A673 (cell line): ENCODE measurements around the gene TRIL. TPM values are rescaled to one million over a fixed set of nuclear protein-coding genes. Genes with fewer than 3 reads are reported as not detected.

Experiments
- BruUV-seq: library from RNA; stranded (reverse); fragments of 400-500 nt; replicated peaks from 2 replicates; lab custom pipeline; 2021; lab: Mats Ljungman, UMichigan
- CTCF ChIA-PET: fragments of 300-600 bp; sonication (Branson Sonifier 250); formaldehyde crosslinking; loops from one replicate; lab custom pipeline; 2022; ENCODE audit warnings: antibody characterized with exemption; lab: Charles Lee
- POLR2A ChIA-PET: fragments of 300-600 bp; sonication (Branson Sonifier 250); formaldehyde crosslinking; loops from one replicate; lab custom pipeline; 2022; ENCODE audit warnings: antibody characterized with exemption; ENCODE audit not compliant: low non-redundant PET; lab: Charles Lee
- DNase-seq: peaks from one replicate; pipeline ENCODE4 v3.0.0-alpha.2; 2015; ENCODE audit warnings: low spot score
- H3K27ac ChIP-seq: fragments of 200-600 bp; sonication (generic); 2 replicates; pipeline ENCODE4 v1.5.1; 2016; ENCODE audit warnings: mixed run types, low read depth, mild to moderate bottlenecking, mixed read lengths, antibody characterized with exemption, low read length; ENCODE audit not compliant: poor library complexity, severe bottlenecking
- H3K27me3 ChIP-seq: fragments of 200-600 bp; sonication (generic); replicated peaks from 2 replicates; pipeline ENCODE4 v1.6.1; 2017; ENCODE audit warnings: mixed run types, low read depth, mild to moderate bottlenecking, mixed read lengths, antibody characterized with exemption, low read length; ENCODE audit not compliant: insufficient read depth, poor library complexity
- H3K36me3 ChIP-seq: fragments of 200-600 bp; sonication (generic); 2 replicates; pipeline ENCODE4 v1.6.1; 2016; ENCODE audit warnings: mixed run types, mild to moderate bottlenecking, mixed read lengths, antibody characterized with exemption, low read length; ENCODE audit not compliant: insufficient read depth, poor library complexity, severe bottlenecking
- H3K4me1 ChIP-seq: fragments of 200-600 bp; sonication (generic); 2 replicates; pipeline ENCODE4 v1.6.1; 2017; ENCODE audit warnings: mixed run types, mild to moderate bottlenecking, mixed read lengths, antibody characterized with exemption, low read length; ENCODE audit not compliant: insufficient read depth, poor library complexity, severe bottlenecking
- H3K4me3 ChIP-seq: fragments of 200-600 bp; sonication (generic); 2 replicates; pipeline ENCODE4 v1.5.1; 2016; ENCODE audit warnings: low read depth, mixed run types, mild to moderate bottlenecking, mixed read lengths, low read length; ENCODE audit not compliant: poor library complexity, severe bottlenecking
- H3K9me3 ChIP-seq: fragments of 200-600 bp; sonication (generic); 2 replicates; pipeline ENCODE4 v1.6.1; 2016; ENCODE audit warnings: mixed run types, low read depth, mild to moderate bottlenecking, mixed read lengths, antibody characterized with exemption, low read length; ENCODE audit not compliant: poor library complexity, severe bottlenecking
- CTCF ChIP-seq: fragments of 300-800, 200-600 bp; sonication (generic); conservative IDR thresholded peaks from 2 replicates; pipeline ENCODE4 v1.5.1; 2017; ENCODE audit warnings: low read depth, mild to moderate bottlenecking, antibody characterized with exemption, low read length, moderate library complexity, mixed read lengths
- EZH2 ChIP-seq: fragments of 200-600 bp; sonication (generic); IDR thresholded peaks from 2 replicates; pipeline ENCODE4 v1.6.1; 2017; ENCODE audit warnings: borderline replicate concordance, low read depth, mild to moderate bottlenecking, mixed read lengths, antibody characterized with exemption, low read length; ENCODE audit not compliant: poor library complexity, severe bottlenecking
- intact Hi-C: fragments of 100-400 bp; cut with micrococcal nuclease; formaldehyde crosslinking; loops from one replicate; pipeline ENCODE4 v1.10.0; 2022; ENCODE audit not compliant: unreplicated experiment
- total RNA-seq: library from RNA; stranded (reverse); gene quantifications from 2 replicates; pipeline ENCODE4 v1.2.3, GENCODE V29; 2021

Gene TRIL
- total RNA-seq, 1 experiment from 2014 or later = 4.8 TPM

GRCh38 chr7:28955718-28956607 lies 2.2 kb downstream of the TRIL start:
- no TSS peak for BruUV-seq
- peak; percentile 78 for DNase-seq
- Histone ChIP-seq H3K4me3 (peak overlapping the region; percentile 71), H3K27ac (no peak overlapping the region), H3K4me1 (peaks cover 50% of the 10 kb centered on the region), H3K9me3 (no peaks in the 10 kb centered on the region), H3K36me3 (no peaks in the 10 kb centered on the region), H3K27me3 (peaks cover 5% of the 10 kb centered on the region)
- POLR2A ChIA-PET = interaction anchor here (0.6 kb wide), 1 partner anchor 115 kb away, joined by 5 read pairs; no protein-coding TSS in a partner anchor
- CTCF ChIA-PET = interaction anchor here (0.5 to 2.7 kb wide), 12 partner anchors 8 to 1034 kb away, joined by 3 to 26 read pairs (median 4); no protein-coding TSS in a partner anchor
- TF ChIP-seq CTCF (peak; percentile 71), EZH2 (no peak)
- intact Hi-C loops = loop anchor here (1.0 to 2.0 kb wide), 3 partner anchors 29 to 452 kb away; no protein-coding TSS in a partner anchor

- Histone ChIP-seq H3K9me3 (no peaks in the 10 kb centered on the region), H3K36me3 (no peaks in the 10 kb centered on the region), H3K27ac (no peak overlapping the region), H3K27me3 (peaks cover 5% of the 10 kb centered on the region), H3K4me1 (peaks cover 50% of the 10 kb centered on the region), H3K4me3 (peak overlapping the region; percentile 71)
- no TSS peak for BruUV-seq
- ChIA-PET POLR2A (interaction anchor here (0.6 kb wide), 1 partner anchor 115 kb away, joined by 5 read pairs; no protein-coding TSS in a partner anchor), CTCF (interaction anchor here (2.4 kb wide), 1 partner anchor 151 kb away, joined by 23 read pairs; no protein-coding TSS in a partner anchor)
- TF ChIP-seq CTCF = no peak
- no peak for TF ChIP-seq EZH2
- intact Hi-C loops = no loop called here
- DNase-seq = no peak
Observed at GRCh38 chr7:28955356-28955717, 2.8 kb downstream of the TRIL start.

DNA sequence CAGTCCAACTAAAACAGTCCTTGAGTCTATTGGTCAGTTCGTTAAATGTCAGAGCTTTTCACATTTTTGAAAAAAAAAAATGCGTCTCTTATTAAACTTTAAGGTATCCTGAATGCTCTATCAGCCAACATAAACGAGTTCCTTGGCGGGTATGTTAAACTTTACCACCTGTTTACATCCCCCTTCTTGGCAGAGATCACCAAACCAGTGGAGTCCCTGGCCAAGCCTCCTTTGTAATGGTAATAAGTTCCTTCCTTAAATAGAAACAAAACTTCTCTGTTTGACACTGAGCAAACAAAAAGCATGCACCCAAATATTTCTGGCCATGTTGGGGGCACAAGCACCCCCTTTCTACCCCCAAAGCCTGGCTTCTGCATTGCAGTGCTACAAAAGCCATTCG lies 3.2 kb downstream of the TRIL start:
- Histone ChIP-seq H3K4me1 (peaks cover 50% of the 10 kb centered on the region), H3K4me3 (peak overlapping the region; percentile 71), H3K27ac (no peak overlapping the region), H3K36me3 (no peaks in the 10 kb centered on the region), H3K9me3 (no peaks in the 10 kb centered on the region), H3K27me3 (peaks cover 5% of the 10 kb centered on the region)
- no peak for TF ChIP-seq CTCF
- no peak for TF ChIP-seq EZH2
- BruUV-seq = TSS peak; percentile 40
- DNase-seq = no peak
- intact Hi-C loops = no loop called here
- CTCF ChIA-PET = no interaction called here
- POLR2A ChIA-PET = no interaction called here
